ENCODE data around the gene HRC. TPM values are rescaled to one million over a fixed set of nuclear protein-coding genes. Genes with fewer than 3 reads are reported as not detected.

Gene HRC
- total RNA-seq, 1 donor from 2014 or later = 1,040 TPM

DNA sequence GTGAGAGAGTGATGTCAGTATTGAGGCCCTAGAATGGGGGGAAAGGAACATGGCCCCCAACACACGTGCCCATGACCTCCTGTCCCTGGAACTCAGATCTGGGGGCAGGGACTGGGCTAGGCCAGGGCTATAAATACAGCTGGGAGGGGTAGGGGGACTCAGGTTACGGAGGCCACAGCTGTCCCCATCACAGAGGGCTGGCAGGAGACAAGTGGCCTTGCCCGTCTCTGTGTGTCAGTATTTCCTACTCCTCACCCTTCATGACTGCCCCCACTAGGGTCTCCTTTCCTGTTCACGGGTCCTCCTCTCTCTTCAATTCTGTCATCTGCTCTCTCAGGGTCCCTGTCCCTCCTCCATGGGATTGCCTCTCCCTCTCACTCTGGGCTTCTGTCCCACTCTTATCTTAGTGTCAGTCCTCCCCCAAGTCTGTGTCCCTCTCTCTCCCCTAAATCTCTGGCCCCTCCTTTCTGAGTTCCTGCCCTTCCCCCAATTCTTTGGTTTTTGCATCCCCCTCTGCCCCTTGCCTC lies 687 bp upstream of the HRC start:
- Histone ChIP-seq H3K27ac (replicated peaks) (peak overlapping the region; percentile 95), H3K27me3 (ENCODE audit: low read depth) (no peaks in the 10 kb centered on the region), H3K4me1 (peaks cover 64% of the 10 kb centered on the region), H3K4me3 (peak overlapping the region; percentile 80), H3K9me3 (replicated peaks) (no peaks in the 10 kb centered on the region), H3K36me3 (no peaks in the 10 kb centered on the region)
- intact Hi-C loops (cut with micrococcal nuclease) = no loop called here
- peak; percentile 65 for DNase-seq
- TF ChIP-seq, protein P1, sequence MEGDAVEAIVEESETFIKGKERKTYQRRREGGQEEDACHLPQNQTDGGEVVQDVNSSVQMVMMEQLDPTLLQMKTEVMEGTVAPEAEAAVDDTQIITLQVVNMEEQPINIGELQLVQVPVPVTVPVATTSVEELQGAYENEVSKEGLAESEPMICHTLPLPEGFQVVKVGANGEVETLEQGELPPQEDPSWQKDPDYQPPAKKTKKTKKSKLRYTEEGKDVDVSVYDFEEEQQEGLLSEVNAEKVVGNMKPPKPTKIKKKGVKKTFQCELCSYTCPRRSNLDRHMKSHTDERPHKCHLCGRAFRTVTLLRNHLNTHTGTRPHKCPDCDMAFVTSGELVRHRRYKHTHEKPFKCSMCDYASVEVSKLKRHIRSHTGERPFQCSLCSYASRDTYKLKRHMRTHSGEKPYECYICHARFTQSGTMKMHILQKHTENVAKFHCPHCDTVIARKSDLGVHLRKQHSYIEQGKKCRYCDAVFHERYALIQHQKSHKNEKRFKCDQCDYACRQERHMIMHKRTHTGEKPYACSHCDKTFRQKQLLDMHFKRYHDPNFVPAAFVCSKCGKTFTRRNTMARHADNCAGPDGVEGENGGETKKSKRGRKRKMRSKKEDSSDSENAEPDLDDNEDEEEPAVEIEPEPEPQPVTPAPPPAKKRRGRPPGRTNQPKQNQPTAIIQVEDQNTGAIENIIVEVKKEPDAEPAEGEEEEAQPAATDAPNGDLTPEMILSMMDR (IDR thresholded peaks at IDR 0.05; ENCODE audit: borderline replicate concordance) = no peak

DNA sequence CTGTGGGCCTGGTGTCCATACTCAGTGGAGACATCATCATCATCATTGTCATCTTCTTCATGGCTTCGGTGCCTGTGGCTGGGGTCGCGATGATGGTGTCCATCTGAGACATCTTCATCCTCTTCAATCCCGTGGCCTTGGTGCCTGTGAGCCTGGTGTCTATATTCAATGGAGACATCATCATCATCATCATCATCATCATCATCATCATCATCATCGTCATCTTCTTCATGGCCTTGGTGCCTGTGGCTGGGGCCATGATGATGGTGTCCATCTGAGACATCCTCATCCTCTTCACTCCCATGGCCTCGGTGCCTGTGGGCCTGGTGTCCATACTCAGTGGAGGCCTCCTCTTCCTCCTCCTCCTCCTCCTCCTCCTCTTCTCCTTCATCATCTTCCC lies 917 bp downstream of the HRC start:
- peak overlapping the region; percentile 80 for H3K4me3 ChIP-seq
- intact Hi-C loops (cut with micrococcal nuclease) = no loop called here
- H3K36me3 ChIP-seq = no peaks in the 10 kb centered on the region
- TF ChIP-seq, protein P1 (IDR thresholded peaks at IDR 0.05; ENCODE audit: borderline replicate concordance) = no peak
- peak overlapping the region; percentile 95 for H3K27ac ChIP-seq (replicated peaks)
- H3K27me3 ChIP-seq (ENCODE audit: low read depth) = no peaks in the 10 kb centered on the region
- no peak for DNase-seq
- no peaks in the 10 kb centered on the region for H3K9me3 ChIP-seq (replicated peaks)
- peaks cover 64% of the 10 kb centered on the region for H3K4me1 ChIP-seq

DNA sequence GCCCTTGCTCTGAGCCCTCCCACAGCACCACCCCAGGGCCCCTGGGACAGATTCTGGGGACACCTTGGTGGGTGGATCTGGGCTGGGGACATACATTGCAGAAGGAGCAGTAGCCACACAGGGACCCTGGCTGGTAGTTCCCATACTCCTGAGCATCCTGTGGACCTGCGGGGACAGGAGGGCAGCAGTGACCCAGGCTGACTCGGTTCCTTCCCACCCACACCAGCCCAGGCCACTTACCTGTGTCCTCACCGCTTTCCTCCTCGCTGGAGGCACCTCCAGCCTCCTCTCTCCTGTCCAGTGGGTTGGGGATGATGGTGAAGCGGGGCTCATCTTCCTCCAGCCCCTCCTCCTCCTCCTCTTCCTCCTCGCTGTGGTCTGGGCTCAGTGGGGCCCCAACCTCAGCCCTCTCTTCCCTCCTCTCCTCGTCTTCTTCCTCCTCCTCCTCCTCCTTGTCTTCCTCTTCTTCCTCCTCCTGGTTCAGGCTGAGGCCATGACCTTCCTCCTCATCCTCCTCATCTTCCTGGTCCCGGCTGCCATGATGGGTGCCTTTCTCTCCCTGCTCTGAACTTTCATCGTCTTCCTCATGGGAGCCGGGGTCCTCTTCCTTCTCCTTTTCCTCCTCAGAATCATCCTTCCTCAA lies 1.9 kb downstream of the HRC start:
- Histone ChIP-seq H3K9me3 (replicated peaks) (no peaks in the 10 kb centered on the region), H3K27me3 (ENCODE audit: low read depth) (no peaks in the 10 kb centered on the region), H3K27ac (replicated peaks) (peak overlapping the region; percentile 95), H3K4me3 (peak overlapping the region; percentile 80), H3K4me1 (peaks cover 64% of the 10 kb centered on the region), H3K36me3 (no peaks in the 10 kb centered on the region)
- TF ChIP-seq, protein P1 (IDR thresholded peaks at IDR 0.05; ENCODE audit: borderline replicate concordance) = no peak
- intact Hi-C loops (cut with micrococcal nuclease) = no loop called here
- no peak for DNase-seq

DNA sequence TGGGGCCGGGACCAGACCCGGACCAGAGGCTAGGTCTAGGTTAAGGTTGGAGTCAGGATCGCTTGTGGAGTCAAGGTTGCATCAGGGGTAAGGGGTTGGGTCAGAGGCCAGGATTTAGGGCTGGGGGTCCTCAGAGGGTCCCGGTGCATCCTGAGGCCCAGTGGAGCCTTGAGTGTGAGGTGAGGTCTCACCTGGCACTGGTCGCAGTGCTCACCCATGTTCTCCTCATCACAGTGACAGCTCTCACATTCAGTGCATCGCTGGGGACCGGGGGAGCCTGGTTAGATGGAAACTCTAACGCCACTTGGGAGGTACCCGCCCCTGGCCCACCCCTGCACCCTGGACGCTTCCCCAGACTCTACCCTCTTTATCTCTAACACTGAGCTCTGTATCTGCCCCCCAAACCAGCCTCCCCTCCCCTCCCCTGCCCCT lies 3.1 kb downstream of the HRC start:
- Histone ChIP-seq H3K36me3 (no peaks in the 10 kb centered on the region), H3K9me3 (replicated peaks) (no peaks in the 10 kb centered on the region), H3K4me3 (peak overlapping the region; percentile 80), H3K4me1 (peaks cover 59% of the 10 kb centered on the region), H3K27ac (replicated peaks) (peak overlapping the region; percentile 95), H3K27me3 (ENCODE audit: low read depth) (no peaks in the 10 kb centered on the region)
- no peak for DNase-seq
- TF ChIP-seq, protein P1 (IDR thresholded peaks at IDR 0.05; ENCODE audit: borderline replicate concordance) = no peak
- intact Hi-C loops (cut with micrococcal nuclease) = no loop called here

DNA sequence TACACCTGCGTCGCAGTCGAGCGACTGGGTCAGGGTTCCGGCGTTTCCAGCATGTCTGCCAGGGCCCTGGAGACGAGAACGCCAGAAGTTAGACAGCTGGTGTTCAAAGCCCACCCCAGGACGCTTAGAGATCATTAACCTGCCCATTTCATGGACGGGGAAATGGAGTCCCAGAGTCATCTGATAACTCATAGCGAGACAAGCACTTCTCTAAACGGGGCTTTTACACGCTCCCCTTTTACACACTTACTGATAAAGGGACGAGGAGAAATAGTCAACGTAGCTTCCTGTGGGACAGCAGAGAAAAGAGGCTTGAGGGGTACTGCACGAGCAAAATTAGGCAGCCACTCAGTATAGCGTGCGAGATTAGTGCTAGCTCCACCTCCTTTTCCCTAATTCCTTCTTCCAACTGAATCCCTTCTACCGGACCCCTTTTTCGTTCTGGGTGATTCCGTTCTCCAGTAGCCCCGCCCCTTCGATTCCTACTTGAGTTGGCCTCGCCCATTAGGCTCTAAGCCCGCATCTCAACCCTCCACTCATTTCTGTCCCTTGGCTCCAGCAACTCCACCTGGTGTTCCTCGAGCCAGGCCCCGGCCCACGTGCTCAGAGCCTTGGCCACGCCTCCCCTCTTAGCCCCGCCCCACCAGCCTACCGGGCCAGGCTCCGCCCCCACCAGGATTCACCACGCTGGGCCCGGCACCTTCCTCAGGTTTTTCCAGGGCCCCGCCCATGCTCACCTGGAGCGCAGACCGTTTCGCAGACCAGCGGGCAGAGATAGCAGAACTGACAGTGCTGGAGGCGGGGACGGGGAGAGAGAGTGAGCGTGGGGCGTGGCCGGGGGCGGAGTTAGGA lies 3.7 kb downstream of the HRC start:
- Histone ChIP-seq H3K4me1 (peaks cover 65% of the 10 kb centered on the region), H3K36me3 (no peaks in the 10 kb centered on the region), H3K9me3 (replicated peaks) (no peaks in the 10 kb centered on the region), H3K27me3 (ENCODE audit: low read depth) (no peaks in the 10 kb centered on the region), H3K4me3 (peak overlapping the region; percentile 80), H3K27ac (replicated peaks) (peak overlapping the region; percentile 95)
- peak; percentile 56 for DNase-seq
- TF ChIP-seq, protein P1 (IDR thresholded peaks at IDR 0.05; ENCODE audit: borderline replicate concordance) = no peak
- intact Hi-C loops (cut with micrococcal nuclease) = no loop called here
